C4-2B (cell line): Measurements from ENCODE around the gene SORCS1.

Source experiments
- ZFX ChIP-seq: fragments of 450-650 bp; IDR thresholded peaks from 2 replicates; pipeline ENCODE4 v1.6.1; 2017
- TF ChIP-seq, protein P1 (sequence below): fragments of 450-650 bp; conservative IDR thresholded peaks from 2 replicates; pipeline ENCODE4 v1.5.1; 2017; ENCODE audit warnings: mild to moderate bottlenecking

GRCh38 chr10:106980495-106981451 lies 183.7 kb downstream of the SORCS1 start:
- TF ChIP-seq, protein P1, sequence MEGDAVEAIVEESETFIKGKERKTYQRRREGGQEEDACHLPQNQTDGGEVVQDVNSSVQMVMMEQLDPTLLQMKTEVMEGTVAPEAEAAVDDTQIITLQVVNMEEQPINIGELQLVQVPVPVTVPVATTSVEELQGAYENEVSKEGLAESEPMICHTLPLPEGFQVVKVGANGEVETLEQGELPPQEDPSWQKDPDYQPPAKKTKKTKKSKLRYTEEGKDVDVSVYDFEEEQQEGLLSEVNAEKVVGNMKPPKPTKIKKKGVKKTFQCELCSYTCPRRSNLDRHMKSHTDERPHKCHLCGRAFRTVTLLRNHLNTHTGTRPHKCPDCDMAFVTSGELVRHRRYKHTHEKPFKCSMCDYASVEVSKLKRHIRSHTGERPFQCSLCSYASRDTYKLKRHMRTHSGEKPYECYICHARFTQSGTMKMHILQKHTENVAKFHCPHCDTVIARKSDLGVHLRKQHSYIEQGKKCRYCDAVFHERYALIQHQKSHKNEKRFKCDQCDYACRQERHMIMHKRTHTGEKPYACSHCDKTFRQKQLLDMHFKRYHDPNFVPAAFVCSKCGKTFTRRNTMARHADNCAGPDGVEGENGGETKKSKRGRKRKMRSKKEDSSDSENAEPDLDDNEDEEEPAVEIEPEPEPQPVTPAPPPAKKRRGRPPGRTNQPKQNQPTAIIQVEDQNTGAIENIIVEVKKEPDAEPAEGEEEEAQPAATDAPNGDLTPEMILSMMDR, result no peak
- TF ChIP-seq ZFX, result no peak
